HG03354 (cell line): ENCODE measurements around the gene RHBDL1.
"Not testable (repeated sequence)": the region's sequence is repeated elsewhere in the genome, so short reads cannot be mapped to it uniquely, and the experiment has no call there.

Source experiments
- ATAC-seq: cut with Tn5 transposase; IDR thresholded peaks from one replicate; pipeline ENCODE4 v1.9.1; 2021; ENCODE audit warnings: mild to moderate bottlenecking; ENCODE audit not compliant: unreplicated experiment, poor library complexity, severe bottlenecking

RHBDL1 gene

GRCh38 chr16:700684-701584 is 25.5 kb downstream of the RHBDL1 start:
- ATAC-seq = no peak

GRCh38 chr16:702341-702740 is 26.9 kb downstream of the RHBDL1 start:
- ATAC-seq = no peak

- ATAC-seq = no peak
These were observed 27.9 kb downstream of the RHBDL1 start for GRCh38 chr16:703406-703805.

- no peak for ATAC-seq
These were observed 28.6 kb downstream of the RHBDL1 start for GRCh38 chr16:704047-704446.

- ATAC-seq = no peak
These were observed 29.3 kb downstream of the RHBDL1 start for GRCh38 chr16:704552-705380.

GRCh38 chr16:705431-706188 is 30.1 kb downstream of the RHBDL1 start, which contains the start of gene FBXL16:
Gene FBXL16 (minus strand): TSS chr16:705801. CDS start chr16:697405, 8,396 bp downstream.
- ATAC-seq = no peak

DNA sequence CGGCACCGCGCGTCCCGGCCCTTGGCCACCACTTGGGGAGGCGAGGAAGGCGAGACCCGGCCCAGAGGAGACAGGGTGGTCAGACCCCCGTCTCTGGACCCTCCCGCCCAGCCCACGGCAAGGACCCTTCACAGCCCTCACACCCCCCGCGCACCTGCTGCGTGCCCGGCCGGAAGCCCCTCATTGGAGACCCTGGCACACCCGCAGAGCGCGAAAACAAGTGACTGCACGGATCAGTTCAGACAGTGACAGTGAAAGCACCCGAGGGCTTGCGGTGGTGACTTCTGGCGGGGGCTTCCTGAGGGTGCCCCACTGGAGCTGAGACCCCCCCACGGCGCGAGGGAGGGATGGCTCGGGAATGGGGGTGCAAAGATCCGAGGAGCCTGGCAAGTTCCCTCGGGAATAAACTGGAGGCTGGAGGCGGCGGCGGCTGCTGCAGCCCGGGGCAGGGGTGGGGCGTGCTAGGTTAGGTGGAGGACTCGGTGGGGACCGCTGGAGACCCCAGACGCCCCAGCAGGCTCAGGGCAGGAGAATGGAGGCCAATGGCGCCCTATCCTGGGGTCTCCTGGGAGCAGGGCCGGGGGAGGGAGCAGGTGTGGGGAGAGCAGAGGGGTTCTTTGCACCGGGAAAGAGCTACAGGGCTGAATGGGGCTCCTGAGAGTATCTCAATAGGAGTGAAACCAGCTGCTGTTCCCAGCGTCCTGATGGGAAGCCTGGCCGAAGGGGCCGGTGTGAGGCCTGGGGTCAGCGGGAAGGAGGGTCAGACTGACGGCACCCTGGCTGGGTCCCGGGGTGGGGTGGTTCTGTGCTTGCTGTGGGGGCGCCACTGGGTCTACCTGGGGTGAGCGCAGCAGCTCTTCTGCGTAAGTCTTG is 31.0 kb downstream of the RHBDL1 start:
- no peak for ATAC-seq

- ATAC-seq = no peak
These were observed 31.6 kb downstream of the RHBDL1 start for GRCh38 chr16:707062-707538.

- ATAC-seq = no peak
These were observed 32.5 kb downstream of the RHBDL1 start for GRCh38 chr16:708019-708418.

GRCh38 chr16:708959-709358 is 33.5 kb downstream of the RHBDL1 start:
- ATAC-seq = no peak

DNA sequence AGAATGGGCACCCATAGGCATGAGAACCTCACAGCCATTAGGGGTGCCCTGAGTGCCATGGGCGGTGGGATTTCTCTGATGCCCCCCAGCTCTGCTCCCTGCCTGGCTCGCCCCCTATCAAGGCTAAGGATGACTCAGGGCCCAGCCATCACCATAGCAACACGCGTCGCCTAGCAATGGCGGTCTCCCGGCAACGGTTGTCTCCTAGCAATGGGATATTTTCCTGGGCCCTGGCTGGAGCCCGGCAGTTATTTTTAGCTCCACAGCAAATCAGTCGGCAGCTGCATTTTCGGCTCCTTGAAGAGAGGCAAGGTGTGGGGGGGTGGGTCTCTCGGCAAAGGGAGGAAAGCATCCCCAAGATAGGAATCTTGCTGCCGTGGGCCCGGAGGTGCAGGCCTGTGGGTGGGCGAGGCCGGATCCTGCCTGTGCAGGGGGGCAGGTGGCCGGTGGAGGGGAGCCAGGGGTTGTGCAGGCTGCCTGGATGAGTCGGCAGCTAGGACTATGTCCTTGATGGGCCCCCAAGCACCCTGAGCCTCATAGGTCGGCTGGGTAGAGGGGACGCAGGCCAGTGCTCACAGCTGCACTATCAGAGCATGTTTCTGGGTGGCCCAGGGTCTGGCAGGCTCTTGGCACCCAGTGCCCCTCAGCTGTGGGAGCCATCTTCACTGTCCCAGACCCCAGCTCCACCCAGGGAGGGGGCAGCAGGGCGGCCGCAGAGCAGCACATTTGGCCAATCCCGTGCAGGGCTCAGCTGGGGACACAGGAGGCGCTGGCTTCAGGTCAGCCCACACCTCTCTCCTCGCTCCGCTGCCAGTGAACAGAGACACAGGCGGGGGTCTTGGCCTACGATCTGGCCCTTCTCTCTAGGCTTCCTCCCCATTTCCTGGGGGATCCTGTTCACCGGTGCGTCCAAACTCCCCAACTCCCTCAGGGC is 34.4 kb downstream of the RHBDL1 start:
- ATAC-seq = no peak

DNA sequence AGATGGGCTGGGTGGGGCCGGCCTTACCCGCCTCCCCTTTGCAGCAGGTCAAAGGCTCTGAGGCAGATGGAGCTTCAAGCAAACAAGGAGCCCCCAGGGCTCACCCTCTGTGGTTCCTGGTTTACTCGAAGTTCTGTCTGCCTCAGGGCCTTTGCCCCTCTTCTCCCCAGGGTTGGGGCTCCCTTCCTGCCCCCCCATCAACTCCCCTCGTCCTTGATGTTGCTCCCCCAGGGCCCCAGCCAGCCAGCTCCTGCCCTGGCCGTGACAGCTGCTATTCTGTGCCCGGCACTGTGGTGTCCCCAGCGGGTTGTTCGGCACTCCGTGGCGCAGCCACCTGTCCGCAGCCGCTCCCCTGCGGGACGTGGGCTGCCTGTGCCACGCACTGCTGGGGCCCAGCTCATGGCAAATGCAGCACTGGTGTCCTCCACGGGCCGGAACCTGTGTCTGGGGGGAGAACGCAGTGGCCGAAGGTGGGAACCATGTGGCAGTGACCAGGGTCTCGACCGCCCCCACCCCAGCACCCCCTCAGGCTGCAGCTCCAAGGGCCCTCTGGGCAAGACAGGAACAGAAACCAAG is 35.1 kb downstream of the RHBDL1 start:
- ATAC-seq = no peak

DNA sequence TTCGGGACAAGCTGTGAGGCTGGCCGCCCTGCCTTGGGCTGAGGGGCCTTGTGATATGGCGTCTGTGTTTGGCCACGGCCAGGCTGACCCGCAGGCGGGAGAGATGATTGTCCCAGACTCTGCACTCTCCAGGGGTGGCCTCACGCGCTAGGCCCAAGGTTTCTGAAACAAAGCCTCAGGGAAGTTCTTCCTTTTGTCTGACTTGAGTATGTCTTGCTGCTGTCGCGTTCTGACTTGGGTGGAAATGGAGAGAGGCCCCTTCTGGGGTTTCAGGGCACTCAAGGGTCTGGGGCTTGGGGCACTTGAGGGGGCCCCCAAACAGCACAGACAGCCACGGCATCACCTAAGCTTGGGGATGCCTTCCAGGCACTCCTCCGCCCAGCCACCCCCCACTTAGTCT is 35.6 kb downstream of the RHBDL1 start:
- no peak for ATAC-seq

- no peak for ATAC-seq
These were observed 36.3 kb downstream of the RHBDL1 start for GRCh38 chr16:711548-712320.

DNA sequence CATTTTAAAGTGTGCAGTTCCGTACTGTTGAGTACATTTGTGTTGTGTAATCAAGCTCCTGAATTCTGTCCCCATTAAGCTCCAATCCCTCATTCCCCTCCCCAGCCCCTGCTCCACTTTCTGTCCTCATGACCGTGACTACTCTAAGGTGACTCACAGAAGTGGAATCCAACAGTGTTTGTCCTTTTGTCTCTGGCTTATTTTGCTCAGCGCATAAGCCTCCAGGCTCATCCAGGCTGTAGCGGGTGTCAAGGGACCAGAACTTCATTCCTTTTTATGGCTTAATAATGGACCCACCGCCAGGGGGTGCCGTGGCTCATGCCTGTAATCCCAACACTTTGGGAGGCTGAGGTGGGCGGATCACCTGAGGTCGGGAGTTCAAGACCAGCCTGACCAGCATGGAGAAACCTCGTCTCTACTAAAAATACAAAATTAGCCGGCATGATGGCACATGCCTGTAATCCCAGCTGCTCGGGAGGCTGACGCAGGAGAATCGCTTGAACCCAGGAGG is 37.3 kb downstream of the RHBDL1 start:
- ATAC-seq = not testable (repeated sequence)

DNA sequence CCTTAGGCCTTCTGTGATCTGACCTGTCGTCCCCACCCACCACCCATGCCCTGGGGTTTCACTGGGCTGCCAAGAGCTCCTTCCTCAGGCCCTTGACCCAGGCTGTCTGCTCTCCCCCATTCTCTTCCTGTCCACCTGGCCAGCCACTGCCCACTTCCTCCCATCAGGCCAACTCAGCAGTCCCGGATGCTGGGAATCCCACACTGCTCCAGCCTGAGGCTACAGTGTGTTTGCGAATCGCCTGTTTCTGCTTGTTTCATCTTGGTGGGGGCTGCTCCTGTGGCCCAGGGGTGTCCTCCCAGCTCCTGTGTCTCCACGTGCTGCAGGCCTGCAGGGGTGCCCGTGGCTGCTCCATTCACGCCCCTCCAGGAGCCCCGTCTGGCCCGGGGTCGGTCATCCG is 38.6 kb downstream of the RHBDL1 start:
- no peak for ATAC-seq
